ENCODE measurements around the gene LMF1. TPM values are rescaled to one million over a fixed set of nuclear protein-coding genes. Genes with fewer than 3 reads are reported as not detected.

Gene LMF1
- polyA plus RNA-seq, 1 donor from 2014 or later: 16.2 TPM

DNA sequence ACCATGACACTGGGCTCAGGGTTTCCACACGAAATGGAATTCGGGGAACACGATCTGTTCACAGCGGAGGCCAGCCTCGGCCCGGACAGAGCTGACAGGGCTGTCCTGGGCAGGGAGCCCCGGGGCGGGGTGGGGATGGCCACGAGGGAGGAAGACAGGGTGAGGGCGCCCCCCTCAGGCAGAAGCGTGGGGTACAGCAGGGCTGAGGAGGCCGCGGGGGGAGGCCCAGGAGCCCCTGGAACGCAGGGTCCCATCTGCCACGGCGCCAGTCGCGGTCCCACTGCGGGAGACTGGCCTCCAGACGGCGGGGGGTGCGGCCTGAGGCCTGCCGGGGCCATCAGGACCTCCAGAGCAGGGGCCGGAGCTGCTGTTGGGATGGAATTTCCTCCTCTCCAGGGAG, 75.9 kb downstream of the LMF1 start:
- Histone ChIP-seq H3K27me3 (ENCODE audit: insufficient read depth, low read depth, low read length) (no peaks in the 10 kb centered on the region), H3F3A (ENCODE audit: insufficient read depth, low read length, poor library complexity, severe bottlenecking) (no peaks in the 10 kb centered on the region), H3K79me2 (replicated peaks; ENCODE audit: insufficient read depth, low read length) (no peaks in the 10 kb centered on the region), H3K27ac (ENCODE audit: low read length) (no peak overlapping the region), H3K36me3 (ENCODE audit: insufficient read depth, low read length) (no peaks in the 10 kb centered on the region), H3K9me2 (ENCODE audit: insufficient read depth, low read length) (no peaks in the 10 kb centered on the region), H3K9me3 (ENCODE audit: low read length) (no peaks in the 10 kb centered on the region), H4K20me1 (ENCODE audit: insufficient read depth) (no peaks in the 10 kb centered on the region), H2AFZ (ENCODE audit: low read depth, low read length) (no peak overlapping the region), H3K4me3 (ENCODE audit: low read length) (no peak overlapping the region), H3K9ac (ENCODE audit: low read length) (no peak overlapping the region), H3K4me2 (ENCODE audit: low read length) (no peak overlapping the region)
- no peak for TF ChIP-seq POLR2AphosphoS5 (IDR thresholded peaks at IDR 0.05)
- TF ChIP-seq MXI1 (conservative IDR thresholded peaks at IDR 0.05; ENCODE audit: poor library complexity, severe bottlenecking): no peak
- no peak for TF ChIP-seq SMC3 (conservative IDR thresholded peaks at IDR 0.05; ENCODE audit: poor library complexity)
- TF ChIP-seq, protein P1, sequence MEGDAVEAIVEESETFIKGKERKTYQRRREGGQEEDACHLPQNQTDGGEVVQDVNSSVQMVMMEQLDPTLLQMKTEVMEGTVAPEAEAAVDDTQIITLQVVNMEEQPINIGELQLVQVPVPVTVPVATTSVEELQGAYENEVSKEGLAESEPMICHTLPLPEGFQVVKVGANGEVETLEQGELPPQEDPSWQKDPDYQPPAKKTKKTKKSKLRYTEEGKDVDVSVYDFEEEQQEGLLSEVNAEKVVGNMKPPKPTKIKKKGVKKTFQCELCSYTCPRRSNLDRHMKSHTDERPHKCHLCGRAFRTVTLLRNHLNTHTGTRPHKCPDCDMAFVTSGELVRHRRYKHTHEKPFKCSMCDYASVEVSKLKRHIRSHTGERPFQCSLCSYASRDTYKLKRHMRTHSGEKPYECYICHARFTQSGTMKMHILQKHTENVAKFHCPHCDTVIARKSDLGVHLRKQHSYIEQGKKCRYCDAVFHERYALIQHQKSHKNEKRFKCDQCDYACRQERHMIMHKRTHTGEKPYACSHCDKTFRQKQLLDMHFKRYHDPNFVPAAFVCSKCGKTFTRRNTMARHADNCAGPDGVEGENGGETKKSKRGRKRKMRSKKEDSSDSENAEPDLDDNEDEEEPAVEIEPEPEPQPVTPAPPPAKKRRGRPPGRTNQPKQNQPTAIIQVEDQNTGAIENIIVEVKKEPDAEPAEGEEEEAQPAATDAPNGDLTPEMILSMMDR (IDR thresholded peaks at IDR 0.05; ENCODE audit: poor library complexity, severe bottlenecking): no peak
- TF ChIP-seq REST (IDR thresholded peaks at IDR 0.05; ENCODE audit: borderline replicate concordance): no peak
- no peak for TF ChIP-seq TAF1 (IDR thresholded peaks at IDR 0.05; ENCODE audit: low read depth)
- TF ChIP-seq EP300 (conservative IDR thresholded peaks at IDR 0.05; ENCODE audit: poor library complexity, severe bottlenecking): no peak
- no peak for TF ChIP-seq RAD21 (conservative IDR thresholded peaks at IDR 0.05)
- TF ChIP-seq EZH2 (IDR thresholded peaks at IDR 0.05; ENCODE audit: borderline replicate concordance, insufficient read depth, low read length, poor library complexity, severe bottlenecking): no peak

DNA sequence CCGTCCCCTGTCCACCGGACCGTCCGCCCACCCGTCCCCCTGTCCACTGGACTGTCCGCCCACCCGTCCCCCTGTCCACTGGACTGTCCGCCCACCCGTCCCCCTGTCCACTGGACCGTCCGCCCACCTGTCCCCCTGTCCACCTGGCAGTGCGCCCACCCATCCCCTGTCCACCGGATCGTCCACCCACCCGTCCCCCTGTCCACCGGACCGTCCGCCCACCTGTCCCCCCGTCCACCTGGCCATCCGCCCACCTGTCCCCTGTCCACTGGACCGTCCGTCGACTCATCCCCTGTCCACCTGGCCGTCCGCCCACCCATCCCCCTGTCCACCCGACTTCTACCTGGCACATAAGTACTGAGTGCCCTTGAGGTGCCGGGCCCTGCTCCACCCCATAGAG, 76.6 kb downstream of the LMF1 start:
- H3K9ac ChIP-seq (ENCODE audit: low read length): no peak overlapping the region
- no peaks in the 10 kb centered on the region for H3K79me2 ChIP-seq (replicated peaks; ENCODE audit: insufficient read depth, low read length)
- no peak overlapping the region for H3K4me3 ChIP-seq (ENCODE audit: low read length)
- H3K9me3 ChIP-seq (ENCODE audit: low read length): no peaks in the 10 kb centered on the region
- H3K27ac ChIP-seq (ENCODE audit: low read length): no peak overlapping the region
- H2AFZ ChIP-seq (ENCODE audit: low read depth, low read length): no peak overlapping the region
- no peaks in the 10 kb centered on the region for H3K27me3 ChIP-seq (ENCODE audit: insufficient read depth, low read depth, low read length)
- no peaks in the 10 kb centered on the region for H3K36me3 ChIP-seq (ENCODE audit: insufficient read depth, low read length)
- H3F3A ChIP-seq (ENCODE audit: insufficient read depth, low read length, poor library complexity, severe bottlenecking): no peaks in the 10 kb centered on the region
- H4K20me1 ChIP-seq (ENCODE audit: insufficient read depth): no peaks in the 10 kb centered on the region
- no peak for TF ChIP-seq EZH2 (IDR thresholded peaks at IDR 0.05; ENCODE audit: borderline replicate concordance, insufficient read depth, low read length, poor library complexity, severe bottlenecking)
- no peak for TF ChIP-seq EP300 (conservative IDR thresholded peaks at IDR 0.05; ENCODE audit: poor library complexity, severe bottlenecking)
- TF ChIP-seq TAF1 (IDR thresholded peaks at IDR 0.05; ENCODE audit: low read depth): no peak
- H3K9me2 ChIP-seq (ENCODE audit: insufficient read depth, low read length): no peaks in the 10 kb centered on the region
- H3K4me2 ChIP-seq (ENCODE audit: low read length): no peak overlapping the region

DNA sequence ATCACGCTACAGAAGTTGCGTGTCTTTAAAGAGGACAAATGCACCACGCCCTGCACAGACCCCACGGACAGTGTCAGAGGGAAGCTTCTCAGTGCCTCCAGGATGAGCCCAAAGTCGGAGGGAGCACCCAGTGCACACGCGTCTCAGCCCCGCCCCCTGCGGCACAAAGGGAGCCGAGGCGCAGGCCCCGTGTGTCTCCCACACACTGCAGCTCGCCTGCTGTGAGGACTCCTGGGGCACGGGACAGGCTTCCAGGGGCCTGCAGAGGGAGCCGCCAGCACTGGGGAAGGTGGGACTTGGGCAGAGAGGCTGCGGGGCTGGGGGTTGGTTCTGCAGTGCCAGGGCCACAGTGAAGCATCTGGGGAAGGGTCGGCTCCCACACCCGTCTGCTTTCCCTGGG, 77.4 kb downstream of the LMF1 start:
- H2AFZ ChIP-seq (ENCODE audit: low read depth, low read length): no peak overlapping the region
- H3K9ac ChIP-seq (ENCODE audit: low read length): no peak overlapping the region
- no peaks in the 10 kb centered on the region for H3K9me3 ChIP-seq (ENCODE audit: low read length)
- no peak overlapping the region for H3K27ac ChIP-seq (ENCODE audit: low read length)
- H3K79me2 ChIP-seq (replicated peaks; ENCODE audit: insufficient read depth, low read length): no peaks in the 10 kb centered on the region
- H3K4me3 ChIP-seq (ENCODE audit: low read length): no peak overlapping the region
- no peak for TF ChIP-seq TAF1 (IDR thresholded peaks at IDR 0.05; ENCODE audit: low read depth)
- TF ChIP-seq, protein P1 (IDR thresholded peaks at IDR 0.05; ENCODE audit: poor library complexity, severe bottlenecking): peak; percentile 15
- no peaks in the 10 kb centered on the region for H3F3A ChIP-seq (ENCODE audit: insufficient read depth, low read length, poor library complexity, severe bottlenecking)
- no peaks in the 10 kb centered on the region for H4K20me1 ChIP-seq (ENCODE audit: insufficient read depth)
- H3K27me3 ChIP-seq (ENCODE audit: insufficient read depth, low read depth, low read length): no peaks in the 10 kb centered on the region
- H3K36me3 ChIP-seq (ENCODE audit: insufficient read depth, low read length): no peaks in the 10 kb centered on the region
- H3K9me2 ChIP-seq (ENCODE audit: insufficient read depth, low read length): no peaks in the 10 kb centered on the region
- no peak overlapping the region for H3K4me2 ChIP-seq (ENCODE audit: low read length)

Data from neural cell (in vitro differentiated cells).